Stimulated activated CD4-positive, alpha-beta T cell treated with anti-CD3 and anti-CD28 coated beads, Interleukin-15, amount 100 ng/mL, for 1 hour (primary cell): ENCODE results near the gene CNNM1.

Source experiments
- DNase-seq, 2 donors: peaks; one replicate each; pipeline ENCODE4 v3.0.0-alpha.2; 2020; ENCODE audit warnings: low read depth in 1 of 2, low spot score in 1 of 2

CNNM1 gene

GRCh38 chr10:99370993-99371392 is 41.8 kb downstream of the CNNM1 start:
- DNase-seq = no peak

- no peak for DNase-seq
Observed at GRCh38 chr10:99372546-99373271, 43.6 kb downstream of the CNNM1 start.

- DNase-seq = no peak
Observed at GRCh38 chr10:99374526-99374925, 45.4 kb downstream of the CNNM1 start.

GRCh38 chr10:99374972-99375371 is 45.8 kb downstream of the CNNM1 start:
- no peak for DNase-seq

- DNase-seq = no peak
Observed at GRCh38 chr10:99375426-99375825, 46.3 kb downstream of the CNNM1 start.

GRCh38 chr10:99382176-99382575 is 53.0 kb downstream of the CNNM1 start:
- no peak for DNase-seq

- DNase-seq = no peak
Observed at GRCh38 chr10:99387071-99387470, 57.9 kb downstream of the CNNM1 start.

GRCh38 chr10:99387541-99387940 is 58.4 kb downstream of the CNNM1 start:
- no peak for DNase-seq

GRCh38 chr10:99389729-99390480 is 60.7 kb downstream of the CNNM1 start:
- no peak for DNase-seq

- no peak for DNase-seq
Observed at GRCh38 chr10:99391346-99391745, 62.2 kb downstream of the CNNM1 start.

GRCh38 chr10:99393036-99393435 is 63.9 kb downstream of the CNNM1 start:
- DNase-seq = no peak

GRCh38 chr10:99393683-99394082 is 64.5 kb downstream of the CNNM1 start:
- DNase-seq = no peak

- no peak for DNase-seq
Observed at GRCh38 chr10:99394256-99394655, 65.1 kb downstream of the CNNM1 start.

GRCh38 chr10:99394761-99395386 is 65.7 kb downstream of the CNNM1 start:
- DNase-seq = no peak

GRCh38 chr10:99395750-99396445 is 66.7 kb downstream of the CNNM1 start:
- no peak for DNase-seq

- no peak for DNase-seq
Observed at GRCh38 chr10:99396471-99396870, 67.3 kb downstream of the CNNM1 start.

GRCh38 chr10:99399664-99400063 is 70.5 kb downstream of the CNNM1 start:
- DNase-seq = no peak

GRCh38 chr10:99403674-99404073 is 74.5 kb downstream of the CNNM1 start:
- DNase-seq = no peak

GRCh38 chr10:99406149-99406548 is 77.0 kb downstream of the CNNM1 start:
- no peak for DNase-seq

GRCh38 chr10:99410146-99410545 is 81.0 kb downstream of the CNNM1 start:
- no peak for DNase-seq

- DNase-seq = no peak
Observed at GRCh38 chr10:99410876-99411275, 81.7 kb downstream of the CNNM1 start.

GRCh38 chr10:99411546-99411945 is 82.4 kb downstream of the CNNM1 start:
- DNase-seq = no peak
